Activated CD8-positive, alpha-beta T cell treated with anti-CD3 and anti-CD28 coated beads, Interleukin-2, amount 10 ng/mL, durations not matched to agents 7 days and 5 days (primary cell): ENCODE data around the gene TDRD9. TPM values are rescaled to one million over a fixed set of nuclear protein-coding genes. Genes with fewer than 3 reads are reported as not detected.

ENCODE experiments used
- ATAC-seq: fragments of 150-1000 bp; cut with Tn5 transposase; one replicate; pipeline ENCODE4 v1.10.0; 2021; ENCODE audit warnings: moderate library complexity
- CTCF ChIA-PET: fragments of 350-600 bp; sonication (Branson Sonifier 250); formaldehyde crosslinking; loops from one replicate; lab custom pipeline; 2021; ENCODE audit warnings: antibody characterized with exemption; lab: Charles Lee
- POLR2A ChIA-PET: fragments of 350-600 bp; sonication (Branson Sonifier 250); formaldehyde crosslinking; loops from one replicate; lab custom pipeline; 2021; ENCODE audit warnings: antibody characterized with exemption; lab: Charles Lee
- DNase-seq: peaks from one replicate; pipeline ENCODE4 v3.0.0-alpha.2; 2020
- H3K27ac Mint-ChIP-seq: one replicate; pipeline ENCODE4 v1.8.0; 2021; ENCODE audit warnings: mild to moderate bottlenecking, mixed read lengths
- H3K27me3 Mint-ChIP-seq: one replicate; pipeline ENCODE4 v1.8.0; 2021; ENCODE audit warnings: low read depth, mixed read lengths
- H3K36me3 Mint-ChIP-seq: one replicate; pipeline ENCODE4 v1.8.0; 2021; ENCODE audit warnings: low read depth, mixed read lengths
- H3K4me1 Mint-ChIP-seq: one replicate; pipeline ENCODE4 v1.8.0; 2021; ENCODE audit warnings: low read depth, mixed read lengths
- H3K4me3 Mint-ChIP-seq: one replicate; pipeline ENCODE4 v1.8.0; 2021; ENCODE audit warnings: mild to moderate bottlenecking, mixed read lengths
- H3K9me3 Mint-ChIP-seq: one replicate; pipeline ENCODE4 v1.8.0; 2022; ENCODE audit warnings: mixed read lengths; ENCODE audit not compliant: insufficient read depth
- total RNA-seq, 2 experiments: library from RNA; stranded (reverse); gene quantifications; one replicate each; pipeline ENCODE4 v1.2.3, GENCODE V29; 2021

Gene TDRD9
- total RNA-seq, 2 experiments from 2014 or later, result 1.3 to 2.7 TPM

DNA sequence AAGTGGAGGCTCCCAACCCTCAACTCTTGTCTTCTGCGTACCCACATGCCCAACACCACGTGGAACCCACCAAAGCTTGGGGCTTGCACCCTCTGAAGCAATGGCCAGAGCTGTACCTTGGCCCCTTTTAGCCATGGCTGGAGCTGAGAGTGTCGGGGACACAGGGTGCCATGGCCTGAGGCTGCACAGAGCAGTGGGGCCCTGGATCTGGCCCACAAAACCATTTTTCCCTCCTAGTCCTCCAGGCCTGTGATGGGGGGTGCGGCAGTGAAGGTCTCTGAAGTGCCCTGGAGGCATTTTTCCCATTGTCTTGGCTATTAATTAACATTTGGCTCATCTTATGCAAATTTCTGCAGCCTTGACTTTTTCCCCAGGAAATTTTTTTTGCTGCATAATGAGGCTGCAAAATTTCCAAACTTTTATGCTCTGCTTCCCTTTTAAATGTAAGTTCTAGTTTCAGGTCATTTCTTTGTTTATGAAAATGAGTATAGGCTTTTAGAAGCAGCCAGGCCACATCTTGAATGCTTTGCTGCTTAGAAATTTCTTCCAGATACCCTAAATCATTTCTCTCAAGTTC, 138.6 kb downstream of the TDRD9 start:
- ATAC-seq, result no peak
- Mint-ChIP-seq H3K4me3 (no peak overlapping the region), H3K27ac (no peak overlapping the region), H3K4me1 (no peaks in the 10 kb centered on the region), H3K9me3 (peaks cover 9% of the 10 kb centered on the region), H3K36me3 (peaks cover 2% of the 10 kb centered on the region), H3K27me3 (peaks cover 24% of the 10 kb centered on the region)
- ChIA-PET POLR2A (no interaction called here), CTCF (no interaction called here)
- DNase-seq, result no peak

DNA sequence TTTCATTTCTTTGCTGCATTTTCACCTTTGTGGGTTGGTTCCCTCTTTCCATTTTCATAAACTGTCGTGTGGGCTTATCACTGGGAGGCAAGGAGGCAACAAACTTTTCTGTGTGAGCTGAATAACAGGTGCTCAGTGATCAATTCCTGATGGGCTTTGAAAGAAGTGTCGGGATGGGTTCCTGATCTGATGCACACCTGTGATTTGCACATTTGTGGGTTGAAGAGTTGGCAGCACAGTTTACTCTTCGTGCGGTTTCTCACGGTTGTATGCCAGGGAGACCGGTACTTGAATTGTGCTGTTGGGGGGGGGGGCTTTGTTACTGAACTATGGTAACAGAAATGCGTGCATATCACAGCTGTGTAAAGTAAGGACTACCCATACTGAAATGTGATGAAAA, 141.3 kb downstream of the TDRD9 start:
- peaks cover 6% of the 10 kb centered on the region for H3K36me3 Mint-ChIP-seq
- DNase-seq, result no peak

DNA sequence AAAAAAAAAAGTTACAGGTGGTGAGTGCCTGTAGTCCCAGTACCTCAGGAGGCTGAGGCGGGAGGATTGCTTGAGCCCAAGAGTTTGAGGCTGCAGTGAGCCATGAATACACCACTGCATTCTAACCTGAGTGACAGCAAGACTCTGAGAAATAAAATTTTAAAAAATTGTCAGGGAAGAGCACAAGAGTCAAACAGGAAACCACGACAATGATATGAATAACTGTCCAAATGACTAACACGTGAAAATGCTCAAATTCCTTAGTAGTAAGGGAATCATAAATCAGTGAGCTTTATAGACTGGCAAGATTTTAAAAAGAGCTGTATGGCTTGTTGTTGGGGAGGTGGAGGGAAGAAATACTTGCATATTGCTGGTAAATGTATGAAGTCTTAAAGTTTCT, 144.3 kb downstream of the TDRD9 start:
- Mint-ChIP-seq H3K4me3 (no peak overlapping the region), H3K27ac (no peak overlapping the region), H3K9me3 (peaks cover 17% of the 10 kb centered on the region), H3K27me3 (peaks cover 7% of the 10 kb centered on the region), H3K36me3 (peaks cover 4% of the 10 kb centered on the region), H3K4me1 (peaks cover 6% of the 10 kb centered on the region)
- ATAC-seq, result no peak
- CTCF ChIA-PET, result no interaction called here
- no peak for DNase-seq
- POLR2A ChIA-PET, result no interaction called here

More for the DNA sequence above, 141.3 kb downstream of the TDRD9 start:
- H3K9me3 Mint-ChIP-seq, result peaks cover 26% of the 10 kb centered on the region
- H3K27me3 Mint-ChIP-seq, result peaks cover 14% of the 10 kb centered on the region
- ATAC-seq, result no peak
- CTCF ChIA-PET, result interaction anchor here (1.2 kb wide), 1 partner anchor 8 kb away, joined by 4 read pairs; no protein-coding TSS in a partner anchor
- H3K4me1 Mint-ChIP-seq, result peaks cover 2% of the 10 kb centered on the region
- POLR2A ChIA-PET, result no interaction called here
- H3K27ac Mint-ChIP-seq, result no peak overlapping the region
- no peak overlapping the region for H3K4me3 Mint-ChIP-seq

DNA sequence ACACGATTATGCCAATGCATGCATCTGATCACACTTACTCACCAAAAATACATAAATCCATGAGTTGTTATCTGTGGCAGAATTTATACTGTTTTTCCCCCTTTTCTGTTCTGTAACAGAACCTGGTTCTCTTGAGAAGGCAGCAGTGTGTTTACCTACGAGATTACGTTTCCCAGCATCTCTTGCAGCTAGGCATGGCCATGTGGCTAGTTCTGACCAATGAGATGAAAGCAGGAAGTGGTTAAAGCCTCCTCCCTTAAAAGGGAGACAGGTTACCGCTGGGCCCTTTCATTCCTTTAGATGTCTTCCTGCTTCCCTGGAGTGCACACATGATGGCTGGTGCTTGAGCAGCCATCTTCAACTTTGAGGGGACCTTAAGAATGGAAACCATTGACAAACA, 145.5 kb downstream of the TDRD9 start:
- Mint-ChIP-seq H3K36me3 (peaks cover 4% of the 10 kb centered on the region), H3K27me3 (peaks cover 7% of the 10 kb centered on the region), H3K4me1 (peaks cover 17% of the 10 kb centered on the region), H3K9me3 (peaks cover 17% of the 10 kb centered on the region), H3K4me3 (no peak overlapping the region), H3K27ac (no peak overlapping the region)
- POLR2A ChIA-PET, result no interaction called here
- DNase-seq (no peak), ATAC-seq (no peak)
- CTCF ChIA-PET, result no interaction called here

DNA sequence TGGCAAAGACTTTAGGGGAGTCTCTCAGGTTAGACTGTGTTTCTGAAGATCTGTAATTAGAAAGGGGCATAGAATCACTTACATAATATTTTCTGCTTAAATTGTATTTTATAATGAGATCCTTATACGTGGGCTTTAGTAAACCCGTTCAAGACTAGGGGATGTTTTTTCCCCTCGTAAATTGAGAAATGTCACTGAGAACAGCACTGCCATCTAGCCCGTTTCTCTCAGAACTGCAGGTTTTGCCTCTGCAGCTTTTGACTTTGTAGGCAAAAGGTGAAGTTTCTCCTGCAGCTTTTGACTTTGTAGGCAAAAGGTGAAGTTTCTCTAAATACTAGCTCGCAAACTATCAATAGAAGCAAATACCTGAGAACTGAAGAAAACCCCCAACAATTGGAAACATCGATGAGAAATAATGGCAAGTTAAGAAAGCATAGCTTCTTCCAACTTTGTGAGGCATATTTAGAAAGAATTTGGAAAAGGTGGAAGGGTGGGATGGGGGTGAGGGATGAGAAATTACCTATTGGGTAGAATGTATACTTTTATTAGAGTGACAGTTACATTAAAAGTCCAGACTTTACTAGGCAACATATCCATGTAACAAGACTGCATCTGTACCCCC, 147.4 kb downstream of the TDRD9 start:
- H3K4me3 Mint-ChIP-seq, result no peak overlapping the region
- peaks cover 4% of the 10 kb centered on the region for H3K36me3 Mint-ChIP-seq
- peaks cover 17% of the 10 kb centered on the region for H3K9me3 Mint-ChIP-seq
- DNase-seq (no peak), ATAC-seq (no peak)
- H3K27ac Mint-ChIP-seq, result no peak overlapping the region
- H3K27me3 Mint-ChIP-seq, result peaks cover 7% of the 10 kb centered on the region
- POLR2A ChIA-PET, result no interaction called here
- CTCF ChIA-PET, result interaction anchor here (1.0 to 3.7 kb wide), 5 partner anchors 11 to 271 kb away, joined by 3 to 18 read pairs (median 4); no protein-coding TSS in a partner anchor
- H3K4me1 Mint-ChIP-seq, result peaks cover 18% of the 10 kb centered on the region

DNA sequence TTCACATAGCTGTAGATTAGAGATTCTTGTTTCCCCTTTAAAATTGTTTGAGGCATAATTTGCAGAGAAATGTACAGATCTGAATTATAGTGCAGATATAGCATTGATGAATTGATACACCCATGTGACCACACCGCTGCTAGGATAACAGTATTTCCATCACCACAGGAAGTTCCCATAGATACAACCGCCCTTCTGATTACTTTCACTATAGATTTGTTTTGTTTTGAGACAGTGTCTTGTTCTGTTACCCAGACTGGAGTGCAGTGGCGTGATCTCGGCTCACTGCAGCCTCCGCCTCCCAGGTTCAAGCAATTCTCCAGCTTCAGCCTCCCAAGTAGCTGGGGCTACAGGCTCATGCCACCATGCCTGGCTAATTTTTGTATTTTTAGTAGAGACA, 148.5 kb downstream of the TDRD9 start:
- no peak for DNase-seq
- Mint-ChIP-seq H3K27me3 (peaks cover 7% of the 10 kb centered on the region), H3K9me3 (peaks cover 17% of the 10 kb centered on the region), H3K4me1 (peaks cover 18% of the 10 kb centered on the region), H3K4me3 (no peak overlapping the region), H3K36me3 (peaks cover 4% of the 10 kb centered on the region), H3K27ac (no peak overlapping the region)
- no peak for ATAC-seq
- ChIA-PET CTCF (interaction anchor here (1.2 to 3.7 kb wide), 10 partner anchors 7 to 488 kb away, joined by 3 to 18 read pairs (median 6); no protein-coding TSS in a partner anchor), POLR2A (no interaction called here)

DNA sequence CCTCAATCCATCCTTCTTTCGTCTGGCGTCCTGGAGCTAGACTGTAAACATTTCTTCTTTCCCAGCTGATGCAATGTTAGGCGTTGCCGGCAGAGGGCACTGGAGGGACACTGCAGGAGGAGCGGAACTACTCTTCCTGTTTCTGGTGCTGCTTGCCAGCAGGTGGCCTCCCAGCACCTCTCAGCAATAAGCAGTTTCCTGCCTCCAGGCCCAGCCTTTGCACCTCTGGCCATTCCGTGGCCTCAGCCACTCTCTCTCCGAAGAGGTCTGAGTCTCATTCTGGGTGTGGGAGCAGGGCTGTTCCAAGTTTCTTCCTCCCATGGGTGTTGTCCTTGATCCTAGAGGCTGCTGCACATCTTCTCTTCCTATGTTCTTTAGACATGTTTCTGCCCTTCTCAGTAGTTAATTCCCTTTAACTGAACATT, 149.8 kb downstream of the TDRD9 start:
- ATAC-seq, result peak; percentile 96
- Mint-ChIP-seq H3K9me3 (peaks cover 11% of the 10 kb centered on the region), H3K27me3 (peaks cover 3% of the 10 kb centered on the region), H3K4me3 (no peak overlapping the region), H3K4me1 (peaks cover 18% of the 10 kb centered on the region), H3K27ac (no peak overlapping the region), H3K36me3 (peaks cover 2% of the 10 kb centered on the region)
- CTCF ChIA-PET, result interaction anchor here (0.6 to 3.7 kb wide), 32 partner anchors 8 to 1925 kb away, joined by 3 to 25 read pairs (median 4); no protein-coding TSS in a partner anchor
- POLR2A ChIA-PET, result interaction anchor here (0.6 kb wide), 1 partner anchor 911 kb away, joined by 3 read pairs; no protein-coding TSS in a partner anchor
- DNase-seq, result peak; percentile 91

DNA sequence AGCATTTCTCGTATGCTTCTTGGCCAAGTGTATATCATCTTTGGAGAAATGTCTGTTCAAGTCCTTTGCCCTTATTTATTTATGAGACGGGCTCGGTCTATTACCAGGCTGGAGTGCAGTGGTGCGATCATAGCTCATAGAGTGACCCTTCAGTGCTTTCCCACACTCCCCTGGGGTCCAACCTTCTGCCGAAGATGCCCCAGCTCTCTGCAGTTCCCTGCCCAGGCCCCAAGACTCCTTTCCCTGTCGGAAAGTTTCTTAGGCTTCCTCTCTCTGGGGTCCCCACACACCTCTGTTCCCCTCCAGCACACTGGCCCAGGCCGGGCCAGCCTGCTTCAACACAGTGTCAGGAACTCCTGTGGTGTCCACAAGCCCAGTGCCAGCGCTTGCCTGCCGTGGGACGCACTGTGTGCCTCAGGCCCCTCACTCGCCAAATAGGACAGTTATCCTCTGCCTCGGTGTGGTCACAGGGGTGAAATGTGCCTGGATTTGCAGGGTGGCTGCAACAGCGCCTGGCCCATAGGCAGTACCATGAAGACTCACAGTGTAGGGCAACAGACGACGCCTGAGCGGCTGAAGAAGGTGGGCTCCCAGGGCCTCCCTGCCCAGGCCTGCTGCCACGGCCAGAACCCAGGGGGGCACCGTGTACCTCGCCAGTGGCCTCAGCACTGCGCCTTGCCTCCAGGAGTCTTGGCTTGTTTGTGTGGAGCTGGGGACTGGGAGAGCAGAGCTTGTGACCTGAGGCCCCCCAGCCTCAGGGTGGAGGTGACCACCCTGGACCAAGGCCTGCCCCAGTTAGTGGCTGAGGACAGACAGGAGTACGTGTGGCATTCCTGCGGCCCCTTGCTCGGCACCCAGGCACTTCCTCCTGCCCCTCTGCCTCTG, 152.4 kb downstream of the TDRD9 start:
- Mint-ChIP-seq H3K4me3 (no peak overlapping the region), H3K27ac (no peak overlapping the region), H3K9me3 (no peaks in the 10 kb centered on the region), H3K27me3 (peaks cover 5% of the 10 kb centered on the region), H3K36me3 (no peaks in the 10 kb centered on the region), H3K4me1 (peaks cover 15% of the 10 kb centered on the region)
- ChIA-PET CTCF (no interaction called here), POLR2A (no interaction called here)
- DNase-seq (no peak), ATAC-seq (no peak)

DNA sequence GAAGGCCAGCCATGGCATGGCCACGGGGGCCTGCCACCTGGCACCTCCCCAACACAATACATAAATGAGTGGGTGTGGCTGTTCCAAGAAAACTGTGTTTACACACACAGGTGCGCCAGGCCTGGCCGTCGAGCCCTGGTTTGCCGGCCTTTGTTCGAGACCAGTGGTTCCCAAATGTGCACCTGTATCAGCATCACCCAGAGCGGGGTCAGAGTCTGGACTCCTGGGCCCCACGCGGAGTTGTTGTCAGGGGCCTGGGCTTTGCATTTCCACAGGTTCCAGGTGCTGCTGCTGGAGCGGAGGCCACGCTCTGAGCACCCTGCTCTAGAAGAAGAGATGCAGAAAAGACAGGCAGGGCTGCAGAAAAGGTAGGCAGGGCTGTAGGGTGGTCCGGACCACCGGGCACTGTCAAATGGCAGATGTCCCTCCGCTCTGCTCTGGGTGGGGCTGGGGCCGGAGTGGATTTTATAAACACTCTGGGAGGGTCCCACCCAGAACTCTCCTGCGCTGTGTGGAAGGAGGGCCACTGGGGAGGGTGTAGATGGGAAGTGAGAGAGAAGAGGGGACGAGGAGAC, 153.1 kb downstream of the TDRD9 start:
- Mint-ChIP-seq H3K9me3 (no peaks in the 10 kb centered on the region), H3K36me3 (no peaks in the 10 kb centered on the region), H3K27me3 (peaks cover 5% of the 10 kb centered on the region), H3K4me1 (peaks cover 15% of the 10 kb centered on the region), H3K4me3 (no peak overlapping the region), H3K27ac (no peak overlapping the region)
- ChIA-PET POLR2A (no interaction called here), CTCF (no interaction called here)
- ATAC-seq (no peak), DNase-seq (no peak)

DNA sequence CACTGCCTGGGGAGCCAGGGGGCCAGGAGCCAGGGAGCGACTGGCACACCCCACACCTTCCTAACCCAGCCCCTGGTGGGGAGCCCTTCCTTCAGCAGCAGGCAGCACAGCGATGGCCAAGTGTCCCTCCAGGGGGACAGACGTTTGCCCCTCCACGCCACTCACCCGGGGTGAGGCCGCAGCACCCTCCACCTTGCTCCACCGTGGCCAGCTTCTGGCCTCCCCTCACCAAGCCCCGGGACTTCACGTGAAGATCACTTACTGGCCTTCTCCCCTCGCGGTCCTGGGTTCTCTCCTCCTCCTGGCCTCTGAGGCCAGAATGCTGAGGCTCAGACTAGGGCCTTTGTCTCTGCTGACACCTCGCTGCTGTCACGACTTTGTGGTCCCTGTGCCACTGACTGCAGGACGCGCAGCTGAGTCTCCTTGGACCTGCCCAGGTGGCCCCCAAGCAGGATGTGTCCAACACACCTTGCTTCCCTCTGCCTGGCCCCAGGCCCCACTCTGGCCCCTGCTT, 153.8 kb downstream of the TDRD9 start:
- CTCF ChIA-PET, result no interaction called here
- POLR2A ChIA-PET, result no interaction called here
- ATAC-seq (no peak), DNase-seq (no peak)
- peaks cover 3% of the 10 kb centered on the region for H3K27me3 Mint-ChIP-seq
- H3K4me3 Mint-ChIP-seq, result no peak overlapping the region
- H3K4me1 Mint-ChIP-seq, result peaks cover 12% of the 10 kb centered on the region
- H3K9me3 Mint-ChIP-seq, result no peaks in the 10 kb centered on the region
- no peak overlapping the region for H3K27ac Mint-ChIP-seq
- H3K36me3 Mint-ChIP-seq, result no peaks in the 10 kb centered on the region

DNA sequence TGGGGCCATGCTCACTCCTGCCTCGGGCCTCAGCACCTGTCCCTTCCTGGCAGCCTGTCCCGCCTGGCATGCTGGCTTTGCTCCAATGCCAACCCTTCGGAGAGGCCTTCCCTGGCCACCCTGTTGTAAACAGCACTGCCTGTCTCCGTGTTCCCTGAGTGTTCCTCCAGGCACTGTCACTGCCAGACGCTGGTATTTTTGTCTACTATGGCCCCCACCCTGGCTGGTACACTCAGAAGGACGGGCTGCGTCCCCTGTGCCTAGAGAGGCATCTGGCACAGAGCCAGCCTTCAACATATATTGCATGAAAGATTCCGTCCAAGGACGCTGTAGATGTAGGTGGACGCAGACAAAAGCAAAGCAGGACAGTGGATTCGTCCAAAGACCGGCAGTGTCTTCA, 154.6 kb downstream of the TDRD9 start:
- ATAC-seq (no peak), DNase-seq (no peak)
- no peaks in the 10 kb centered on the region for H3K36me3 Mint-ChIP-seq
- ChIA-PET CTCF (no interaction called here), POLR2A (no interaction called here)
- H3K27me3 Mint-ChIP-seq, result peaks cover 3% of the 10 kb centered on the region
- no peaks in the 10 kb centered on the region for H3K9me3 Mint-ChIP-seq
- no peak overlapping the region for H3K4me3 Mint-ChIP-seq
- peaks cover 10% of the 10 kb centered on the region for H3K4me1 Mint-ChIP-seq
- no peak overlapping the region for H3K27ac Mint-ChIP-seq
